Endothelial cell of umbilical vein (primary cell): Measurements from ENCODE around the gene TAS1R3. TPM values are rescaled to one million over a fixed set of nuclear protein-coding genes. Genes with fewer than 3 reads are reported as not detected.

Experiments
- BruUV-seq: library from RNA; stranded (reverse); fragments of 400-500 nt; replicated peaks from 2 replicates; lab custom pipeline; 2021; lab: Mats Ljungman, UMichigan
- CTCF ChIA-PET: fragments of 300-600, 350-600 bp; sonication (Branson Sonifier 250); formaldehyde crosslinking; loops from one replicate; lab custom pipeline; 2021; ENCODE audit warnings: antibody characterized with exemption, inconsistent platforms; lab: Charles Lee
- POLR2A ChIA-PET: fragments of 300-600, 350-600 bp; sonication (Branson Sonifier 250); formaldehyde crosslinking; loops from one replicate; lab custom pipeline; 2021; ENCODE audit warnings: antibody characterized with exemption, inconsistent platforms; lab: Charles Lee
- DNase-seq: peaks from one replicate; pipeline ENCODE4 v3.0.0-alpha.2; 2011; ENCODE audit warnings: low read depth, low spot score
- FAIRE-seq: peaks from 2 replicates; lab custom pipeline; 2011; peaks lifted over from hg19 to GRCh38; lab: Jason Lieb, UNC
- H2AFZ ChIP-seq: 2 replicates; pipeline ENCODE4 v1.6.0; 2012; ENCODE audit warnings: low read depth, low read length, control low read depth, inconsistent platforms
- H3K27ac ChIP-seq: 2 replicates; pipeline ENCODE4 v1.5.1; 2011; ENCODE audit warnings: low read depth, mild to moderate bottlenecking, control low read depth, low read length, moderate library complexity; ENCODE audit not compliant: insufficient read depth
- H3K27me3 ChIP-seq, 2 experiments: 2 replicates each; pipeline versions ENCODE4 v1.6.0 to v1.6.1; 2011; ENCODE audit warnings: low read length in 2 of 2, mixed read lengths in 1 of 2; ENCODE audit not compliant: control insufficient read depth in 2 of 2, insufficient read depth in 2 of 2
- H3K36me3 ChIP-seq, 2 experiments: 2 replicates in 1 of 2; 3 replicates in 1 of 2; pipeline ENCODE4 v1.5.1; 2011; ENCODE audit warnings: low read length in 2 of 2, mild to moderate bottlenecking in 1 of 2, moderate library complexity in 1 of 2; ENCODE audit not compliant: control insufficient read depth in 2 of 2, insufficient read depth in 2 of 2; ENCODE audit errors: extremely low read depth in 1 of 2
- H3K4me1 ChIP-seq: 3 replicates; pipeline ENCODE4 v1.5.1; 2011; ENCODE audit warnings: mild to moderate bottlenecking, low read length; ENCODE audit not compliant: control insufficient read depth, insufficient read depth; ENCODE audit errors: extremely low read depth
- H3K4me2 ChIP-seq: 2 replicates; pipeline ENCODE4 v1.6.1; 2011; ENCODE audit warnings: low read length, control low read depth, mixed read lengths; ENCODE audit not compliant: insufficient read depth
- H3K4me3 ChIP-seq, 3 experiments: fragments of 200-600 bp in 1 of 3; sonication (generic), shearing (Covaris generic) in 1 of 3; replicated peaks in 1 of 3; 2 replicates each; pipeline ENCODE4 v1.5.1; 2011 to 2016; ENCODE audit warnings: control low read depth in 3 of 3, low read length in 3 of 3, mild to moderate bottlenecking in 2 of 3, inconsistent platforms in 1 of 3, low read depth in 1 of 3, moderate library complexity in 1 of 3; ENCODE audit not compliant: insufficient read depth in 1 of 3
- H3K79me2 ChIP-seq: 2 replicates; pipeline ENCODE4 v1.6.0; 2012; ENCODE audit warnings: low read length, inconsistent platforms; ENCODE audit not compliant: control insufficient read depth, insufficient read depth
- H3K9ac ChIP-seq: replicated peaks from 2 replicates; pipeline ENCODE3; 2011; ENCODE audit warnings: low read length, control low read depth; ENCODE audit not compliant: insufficient read depth; ENCODE audit errors: extremely low read depth
- H3K9me1 ChIP-seq: replicated peaks from 3 replicates; pipeline ENCODE4 v1.6.0; 2011; ENCODE audit warnings: mild to moderate bottlenecking, low read length; ENCODE audit not compliant: control insufficient read depth, insufficient read depth; ENCODE audit errors: extremely low read depth
- H3K9me3 ChIP-seq: replicated peaks from 2 replicates; pipeline ENCODE4 v1.5.1; 2012; ENCODE audit warnings: low read length, inconsistent platforms; ENCODE audit not compliant: control insufficient read depth, insufficient read depth
- H4K20me1 ChIP-seq: replicated peaks from 2 replicates; pipeline ENCODE3; 2011; ENCODE audit warnings: mild to moderate bottlenecking, low read length; ENCODE audit not compliant: control insufficient read depth, insufficient read depth; ENCODE audit errors: extremely low read depth
- EZH2 ChIP-seq: IDR thresholded peaks from 2 replicates; pipeline ENCODE4 v1.6.1; 2012; ENCODE audit warnings: borderline replicate concordance, low read depth, mild to moderate bottlenecking, moderate library complexity, low read length, inconsistent platforms; ENCODE audit not compliant: severe bottlenecking
- JUN ChIP-seq: IDR thresholded peaks from 2 replicates; pipeline ENCODE4 v1.6.1; 2011; ENCODE audit warnings: borderline replicate concordance, low read depth; ENCODE audit not compliant: insufficient read length, insufficient read depth
- MYC ChIP-seq: IDR thresholded peaks from one replicate; pipeline ENCODE4 v1.6.1; 2011; ENCODE audit warnings: mild to moderate bottlenecking, low read depth, low read length
- POLR2AphosphoS5 ChIP-seq: IDR thresholded peaks from 2 replicates; pipeline ENCODE4 v1.6.1; 2012; ENCODE audit warnings: low read depth, mild to moderate bottlenecking, control low read depth, low read length, moderate library complexity; ENCODE audit not compliant: insufficient read depth
- dilution Hi-C: fragments of 300-500 bp; cut with MboI; formaldehyde crosslinking; loops from one replicate; pipeline ENCODE4 v1.15.0; 2019; ENCODE audit warnings: low sequenced_read_pairs; ENCODE audit not compliant: extremely low pct_ligation_motif_present
- intact Hi-C: fragments of 100-400 bp; cut with micrococcal nuclease; formaldehyde crosslinking; loops from one replicate; pipeline ENCODE4 v1.10.0; 2022
- polyA plus RNA-seq, 4 experiments: library from polyadenylated mRNA; depleted of rRNA in 3 of 4; stranded (reverse) in 3 of 4; unstranded in 1 of 4; fragments of >200 nt; gene quantifications; 2 replicates each; pipeline versions ENCODE4 v1.2.1 to v1.2.3, GENCODE V29; 2011 to 2012; ENCODE audit warnings: missing spikeins in 1 of 4
- total RNA-seq: library from RNA; stranded (reverse); gene quantifications from 2 replicates; pipeline ENCODE4 v1.2.3, GENCODE V29; 2021
- TF ChIP-seq, protein P1 (sequence below): IDR thresholded peaks from 2 replicates; pipeline ENCODE4 v1.6.1; 2011; ENCODE audit not compliant: insufficient read depth, insufficient read length
- TF ChIP-seq, protein P2 (sequence below), 2 donors: IDR thresholded peaks; 1 replicate in 1 of 2; 2 replicates in 1 of 2; pipeline ENCODE4 v1.5.1; 2011; ENCODE audit warnings: low read length in 2 of 2, mild to moderate bottlenecking in 2 of 2, moderate library complexity in 2 of 2, control low read depth in 1 of 2, inconsistent platforms in 1 of 2, low read depth in 1 of 2; ENCODE audit not compliant: insufficient read depth in 1 of 2; ENCODE audit errors: extremely low read depth in 1 of 2

TAS1R3 gene
- total and polyA plus RNA-seq, 2 donors (not counting 3 experiments of a cell fraction or from before 2014, with no cell fraction given) = 0.26 to 0.38 TPM

DNA sequence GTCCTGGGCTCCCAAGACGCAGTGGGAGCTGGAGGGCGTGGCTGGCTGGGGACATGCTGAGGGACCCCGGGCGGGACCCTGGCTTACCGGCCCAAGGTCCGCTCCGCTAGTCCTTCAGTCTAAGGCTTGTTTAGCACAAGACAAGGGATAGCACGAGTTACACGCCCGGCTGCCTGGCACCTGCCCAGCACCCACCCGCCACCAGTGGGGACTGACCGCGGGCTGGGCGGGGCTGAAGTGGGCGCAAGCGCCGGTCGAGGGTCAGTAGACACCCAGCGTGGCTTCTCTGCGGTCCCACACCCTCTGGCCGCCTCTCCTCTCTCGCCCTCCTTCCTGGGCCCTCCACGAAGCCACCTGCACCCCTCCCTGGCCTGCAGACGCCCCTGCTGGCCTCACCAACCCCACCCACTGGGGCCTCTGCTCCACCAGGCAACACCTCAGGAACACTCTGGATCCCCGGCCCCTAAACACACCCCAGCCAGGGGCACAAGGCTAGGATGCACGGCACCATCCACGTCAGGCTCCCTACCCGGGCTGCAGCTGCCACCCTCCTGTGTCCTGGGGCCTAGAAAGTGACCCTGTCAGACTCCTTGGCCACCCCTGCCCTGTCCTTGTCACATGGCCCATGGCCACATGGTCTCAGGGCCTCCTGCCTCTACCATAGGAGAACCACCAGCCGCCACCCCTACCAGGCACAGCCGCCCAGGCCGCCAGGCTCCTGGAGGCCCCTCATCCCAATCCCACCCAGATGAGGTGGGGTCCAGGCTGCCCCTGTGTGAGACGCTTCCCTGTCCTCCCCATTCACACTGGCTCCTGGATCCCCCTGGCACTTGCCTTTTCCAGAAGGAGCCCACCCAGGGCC, 6.1 kb downstream of the TAS1R3 start:
- dilution Hi-C loops = no loop called here

More for the DNA sequence above, 6.1 kb downstream of the TAS1R3 start:
- intact Hi-C loops = no loop called here
- Histone ChIP-seq H4K20me1 (no peaks in the 10 kb centered on the region), H2AFZ (no peak overlapping the region), H3K4me3 (no peak overlapping the region), H3K9me3 (no peaks in the 10 kb centered on the region), H3K9me1 (no peaks in the 10 kb centered on the region), H3K4me1 (no peaks in the 10 kb centered on the region), H3K27ac (no peak overlapping the region), H3K79me2 (no peaks in the 10 kb centered on the region), H3K36me3 (peaks cover 0 to 17% of the 10 kb centered on the region in 2 experiments), H3K4me2 (no peak overlapping the region), H3K27me3 (no peaks in the 10 kb centered on the region), H3K9ac (no peak overlapping the region)
- FAIRE-seq (no peak), DNase-seq (no peak)
- ChIA-PET CTCF (interaction anchor here (1.7 kb wide), 1 partner anchor 11 kb away, joined by 4 read pairs; no protein-coding TSS in a partner anchor), POLR2A (no interaction called here)
- TF ChIP-seq, protein P1, sequence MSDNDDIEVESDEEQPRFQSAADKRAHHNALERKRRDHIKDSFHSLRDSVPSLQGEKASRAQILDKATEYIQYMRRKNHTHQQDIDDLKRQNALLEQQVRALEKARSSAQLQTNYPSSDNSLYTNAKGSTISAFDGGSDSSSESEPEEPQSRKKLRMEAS = no peak
- TF ChIP-seq POLR2AphosphoS5 (no peak), MYC (no peak), JUN (no peak), EZH2 (no peak)
- TF ChIP-seq, protein P2, sequence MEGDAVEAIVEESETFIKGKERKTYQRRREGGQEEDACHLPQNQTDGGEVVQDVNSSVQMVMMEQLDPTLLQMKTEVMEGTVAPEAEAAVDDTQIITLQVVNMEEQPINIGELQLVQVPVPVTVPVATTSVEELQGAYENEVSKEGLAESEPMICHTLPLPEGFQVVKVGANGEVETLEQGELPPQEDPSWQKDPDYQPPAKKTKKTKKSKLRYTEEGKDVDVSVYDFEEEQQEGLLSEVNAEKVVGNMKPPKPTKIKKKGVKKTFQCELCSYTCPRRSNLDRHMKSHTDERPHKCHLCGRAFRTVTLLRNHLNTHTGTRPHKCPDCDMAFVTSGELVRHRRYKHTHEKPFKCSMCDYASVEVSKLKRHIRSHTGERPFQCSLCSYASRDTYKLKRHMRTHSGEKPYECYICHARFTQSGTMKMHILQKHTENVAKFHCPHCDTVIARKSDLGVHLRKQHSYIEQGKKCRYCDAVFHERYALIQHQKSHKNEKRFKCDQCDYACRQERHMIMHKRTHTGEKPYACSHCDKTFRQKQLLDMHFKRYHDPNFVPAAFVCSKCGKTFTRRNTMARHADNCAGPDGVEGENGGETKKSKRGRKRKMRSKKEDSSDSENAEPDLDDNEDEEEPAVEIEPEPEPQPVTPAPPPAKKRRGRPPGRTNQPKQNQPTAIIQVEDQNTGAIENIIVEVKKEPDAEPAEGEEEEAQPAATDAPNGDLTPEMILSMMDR (IDR thresholded peaks at IDR 0.05; ENCODE audit: extremely low read depth in 1 of 2, insufficient read depth in 1 of 2, low read depth in 1 of 2, low read length in 2 of 2) = no peak
- BruUV-seq = no TSS peak
